ENCODE results near the gene MSMB. TPM values are rescaled to one million over a fixed set of nuclear protein-coding genes. Genes with fewer than 3 reads are reported as not detected.

Gene MSMB
- total and polyA plus RNA-seq, 9 of the 15 experiments (the other 6 are each of a cell fraction or from before 2014, with no cell fraction given) = 0.21 to 0.60 TPM; not detected in 7

DNA sequence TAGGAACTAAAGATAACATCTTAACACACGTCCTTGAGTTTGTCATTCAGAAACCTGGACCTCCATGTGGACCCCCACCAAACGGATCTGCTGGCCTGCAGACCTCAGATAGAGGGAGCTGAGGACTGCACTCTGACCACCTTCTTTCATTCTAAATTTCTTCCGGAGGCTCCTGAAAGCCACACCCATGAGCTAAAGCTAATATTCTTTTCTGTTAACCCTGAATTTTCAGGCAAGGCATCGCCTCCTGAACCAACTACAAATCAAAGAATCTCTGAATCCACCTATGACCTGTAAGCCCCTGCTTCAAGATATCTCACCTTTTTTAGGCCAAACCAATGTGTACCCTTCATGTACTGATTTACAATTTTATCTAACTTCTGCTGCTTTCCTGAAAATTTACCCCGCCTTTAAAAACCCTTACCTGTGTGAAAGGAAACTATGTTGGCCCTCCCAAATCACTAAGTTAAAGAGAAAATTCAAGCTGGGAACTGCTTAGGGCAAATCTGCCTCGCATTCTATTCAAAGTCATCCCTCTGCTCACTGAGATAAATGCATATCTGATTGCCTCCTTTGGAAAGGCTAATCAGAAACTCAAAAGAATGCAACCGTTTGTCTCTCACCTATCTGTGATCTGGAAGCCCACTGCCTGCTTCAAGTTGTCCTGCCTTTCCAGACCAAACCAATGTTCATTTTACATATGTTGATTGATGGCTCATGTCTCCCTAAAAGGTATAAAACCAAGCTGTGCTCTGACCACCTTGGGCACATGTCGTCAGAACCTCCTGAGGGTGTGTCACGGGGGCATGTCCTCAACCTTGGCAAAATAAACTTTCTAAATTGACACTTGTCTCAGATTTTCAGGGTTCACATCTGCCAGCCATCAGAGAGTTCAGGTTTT lies 7.7 kb upstream of the MSMB start:
- in situ Hi-C loops (cut with MboI) (no loop called here), intact Hi-C loops (cut with micrococcal nuclease) (no loop called here)
- H4K20me1 ChIP-seq (replicated peaks; ENCODE audit: control insufficient read depth, insufficient read depth, low read length) = no peaks in the 10 kb centered on the region
- no peak overlapping the region for H3K4me3 ChIP-seq
- ATAC-seq = no peak
- H3K9ac ChIP-seq (ENCODE audit: insufficient read depth in 1 of 2, low read depth in 2 of 2, low read length in 2 of 2) = no peak overlapping the region
- no peaks in the 10 kb centered on the region for H3K9me1 ChIP-seq (ENCODE audit: control insufficient read depth, insufficient read depth, low read length)
- no TSS peak for BruUV-seq (replicated peaks)
- no peak overlapping the region for H3K27ac ChIP-seq (ENCODE audit: extremely low read depth, low read depth, low read length)
- H3K9me3 ChIP-seq (replicated peaks; ENCODE audit: control insufficient read depth, insufficient read depth, low read depth, low read length) = 0 out of 2 replicates have a peak, but pooled peaks cover 2% of the 10 kb centered on the region
- H3K36me3 ChIP-seq (ENCODE audit: control insufficient read depth, insufficient read depth, low read length) = no peaks in the 10 kb centered on the region
- 5% methylated on average over 9 of the region's 9 CpGs for WGBS (ENCODE audit: insufficient coverage, low coverage, missing lambda C conversion rate)
- no peaks in the 10 kb centered on the region for H3K27me3 ChIP-seq (ENCODE audit: control insufficient read depth in 2 of 2, insufficient read depth in 2 of 2, low read length in 2 of 2)
- H3K4me2 ChIP-seq (ENCODE audit: insufficient read depth, low read length) = no peak overlapping the region
- CTCF ChIA-PET (ENCODE audit: low intra/inter-chr PET ratio) = no interaction called here
- H3K4me1 ChIP-seq (replicated peaks in 1 of 2; ENCODE audit: control insufficient read depth in 2 of 2, insufficient read depth in 2 of 2, low read length in 2 of 2) = peaks cover 4 to 22% of the 10 kb centered on the region in 2 experiments; a peak in 4 of 5 replicates
- peak overlapping the region; percentile 44 for H2AFZ ChIP-seq (ENCODE audit: low read depth, low read length)
- H3K79me2 ChIP-seq (ENCODE audit: control insufficient read depth, insufficient read depth, low read length) = no peaks in the 10 kb centered on the region
- no peak for FAIRE-seq
- POLR2A ChIA-PET = interaction anchor here (0.8 kb wide), 1 partner anchor 21 kb away, joined by 3 read pairs; no protein-coding TSS in a partner anchor
- DNase-seq (ENCODE audit: extremely low read depth in 1 of 4, low spot score in 3 of 4) = no peak
- TF ChIP-seq CSDE1 (IDR thresholded peaks at IDR 0.05) (no peak), SMAD1 (IDR thresholded peaks at IDR 0.05; ENCODE audit: low read depth, low read length, partially characterized antibody) (no peak), ESRRA (IDR thresholded peaks at IDR 0.05; ENCODE audit: borderline replicate concordance, low read depth) (peak; percentile 53; the same call in 1 of the 2 replicates), KLF6 (CRISPR knock-in tag; IDR thresholded peaks at IDR 0.05; ENCODE audit: borderline replicate concordance) (0 out of 2 replicates have a peak, but pooled peaks have one; percentile 42), SOX6 (IDR thresholded peaks at IDR 0.05) (peak; percentile 86), NCOA1 (IDR thresholded peaks at IDR 0.05; ENCODE audit: low read depth) (no peak), ZFPM2 (CRISPR knock-in tag; IDR thresholded peaks at IDR 0.05) (no peak), ZNF41 (CRISPR knock-in tag; conservative IDR thresholded peaks at IDR 0.05) (no peak), HLTF (IDR thresholded peaks at IDR 0.05) (no peak), TAL1 (IDR thresholded peaks at IDR 0.05) (peak; percentile 63; the same call in 1 of the 2 replicates), NUFIP1 (IDR thresholded peaks at IDR 0.05; ENCODE audit: partially characterized antibody) (no peak), SMARCE1 (IDR thresholded peaks at IDR 0.05) (peak; percentile 33; the same call in 1 of the 2 replicates), MAFF (IDR thresholded peaks at IDR 0.05; ENCODE audit: low read length) (no peak), ZNF445 (CRISPR knock-in tag; IDR thresholded peaks at IDR 0.05; ENCODE audit: low read depth) (no peak), MAZ (CRISPR knock-in tag; conservative IDR thresholded peaks at IDR 0.05 in 1 of 2, IDR thresholded peaks at IDR 0.05 in 1 of 2) (no peak)
- TF ChIP-seq, protein P1, sequence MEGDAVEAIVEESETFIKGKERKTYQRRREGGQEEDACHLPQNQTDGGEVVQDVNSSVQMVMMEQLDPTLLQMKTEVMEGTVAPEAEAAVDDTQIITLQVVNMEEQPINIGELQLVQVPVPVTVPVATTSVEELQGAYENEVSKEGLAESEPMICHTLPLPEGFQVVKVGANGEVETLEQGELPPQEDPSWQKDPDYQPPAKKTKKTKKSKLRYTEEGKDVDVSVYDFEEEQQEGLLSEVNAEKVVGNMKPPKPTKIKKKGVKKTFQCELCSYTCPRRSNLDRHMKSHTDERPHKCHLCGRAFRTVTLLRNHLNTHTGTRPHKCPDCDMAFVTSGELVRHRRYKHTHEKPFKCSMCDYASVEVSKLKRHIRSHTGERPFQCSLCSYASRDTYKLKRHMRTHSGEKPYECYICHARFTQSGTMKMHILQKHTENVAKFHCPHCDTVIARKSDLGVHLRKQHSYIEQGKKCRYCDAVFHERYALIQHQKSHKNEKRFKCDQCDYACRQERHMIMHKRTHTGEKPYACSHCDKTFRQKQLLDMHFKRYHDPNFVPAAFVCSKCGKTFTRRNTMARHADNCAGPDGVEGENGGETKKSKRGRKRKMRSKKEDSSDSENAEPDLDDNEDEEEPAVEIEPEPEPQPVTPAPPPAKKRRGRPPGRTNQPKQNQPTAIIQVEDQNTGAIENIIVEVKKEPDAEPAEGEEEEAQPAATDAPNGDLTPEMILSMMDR (IDR thresholded peaks at IDR 0.05 in 2 of 3, conservative IDR thresholded peaks at IDR 0.05 in 1 of 3; ENCODE audit: insufficient read depth in 2 of 3, low read depth in 1 of 3, low read length in 3 of 3) = 0 out of 6 replicates have a peak, but pooled peaks of 1 of the 3 experiments have one; percentile 6
- TF ChIP-seq, protein P2, sequence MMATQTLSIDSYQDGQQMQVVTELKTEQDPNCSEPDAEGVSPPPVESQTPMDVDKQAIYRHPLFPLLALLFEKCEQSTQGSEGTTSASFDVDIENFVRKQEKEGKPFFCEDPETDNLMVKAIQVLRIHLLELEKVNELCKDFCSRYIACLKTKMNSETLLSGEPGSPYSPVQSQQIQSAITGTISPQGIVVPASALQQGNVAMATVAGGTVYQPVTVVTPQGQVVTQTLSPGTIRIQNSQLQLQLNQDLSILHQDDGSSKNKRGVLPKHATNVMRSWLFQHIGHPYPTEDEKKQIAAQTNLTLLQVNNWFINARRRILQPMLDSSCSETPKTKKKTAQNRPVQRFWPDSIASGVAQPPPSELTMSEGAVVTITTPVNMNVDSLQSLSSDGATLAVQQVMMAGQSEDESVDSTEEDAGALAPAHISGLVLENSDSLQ (IDR thresholded peaks at IDR 0.05) = peak; percentile 63
- TF ChIP-seq, protein P3, sequence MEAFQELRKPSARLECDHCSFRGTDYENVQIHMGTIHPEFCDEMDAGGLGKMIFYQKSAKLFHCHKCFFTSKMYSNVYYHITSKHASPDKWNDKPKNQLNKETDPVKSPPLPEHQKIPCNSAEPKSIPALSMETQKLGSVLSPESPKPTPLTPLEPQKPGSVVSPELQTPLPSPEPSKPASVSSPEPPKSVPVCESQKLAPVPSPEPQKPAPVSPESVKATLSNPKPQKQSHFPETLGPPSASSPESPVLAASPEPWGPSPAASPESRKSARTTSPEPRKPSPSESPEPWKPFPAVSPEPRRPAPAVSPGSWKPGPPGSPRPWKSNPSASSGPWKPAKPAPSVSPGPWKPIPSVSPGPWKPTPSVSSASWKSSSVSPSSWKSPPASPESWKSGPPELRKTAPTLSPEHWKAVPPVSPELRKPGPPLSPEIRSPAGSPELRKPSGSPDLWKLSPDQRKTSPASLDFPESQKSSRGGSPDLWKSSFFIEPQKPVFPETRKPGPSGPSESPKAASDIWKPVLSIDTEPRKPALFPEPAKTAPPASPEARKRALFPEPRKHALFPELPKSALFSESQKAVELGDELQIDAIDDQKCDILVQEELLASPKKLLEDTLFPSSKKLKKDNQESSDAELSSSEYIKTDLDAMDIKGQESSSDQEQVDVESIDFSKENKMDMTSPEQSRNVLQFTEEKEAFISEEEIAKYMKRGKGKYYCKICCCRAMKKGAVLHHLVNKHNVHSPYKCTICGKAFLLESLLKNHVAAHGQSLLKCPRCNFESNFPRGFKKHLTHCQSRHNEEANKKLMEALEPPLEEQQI (IDR thresholded peaks at IDR 0.05) = no peak
